DMS 273 (cell line): ENCODE data around the gene USP46.

ENCODE experiments used
- DNase-seq: peaks from one replicate; lab custom pipeline; 2025; ENCODE audit not compliant: unreplicated experiment; lab: John Stamatoyannopoulos, UW

Gene USP46

GRCh38 chr4:52622564-52622963 is 36.5 kb downstream of the USP46 start:
- no peak for DNase-seq

- DNase-seq: no peak
These were observed 37.5 kb downstream of the USP46 start for GRCh38 chr4:52621567-52621966.

GRCh38 chr4:52619591-52619931 is 39.5 kb downstream of the USP46 start:
- no peak for DNase-seq

GRCh38 chr4:52618795-52619590 is 40.1 kb downstream of the USP46 start:
- DNase-seq: no peak

GRCh38 chr4:52617336-52618020 is 41.6 kb downstream of the USP46 start:
- DNase-seq: no peak

GRCh38 chr4:52614241-52614640 is 44.9 kb downstream of the USP46 start:
- no peak for DNase-seq

GRCh38 chr4:52612341-52612740 is 46.8 kb downstream of the USP46 start:
- no peak for DNase-seq

- DNase-seq: no peak
These were observed 48.0 kb downstream of the USP46 start for GRCh38 chr4:52611030-52611555.

- no peak for DNase-seq
These were observed 52.4 kb downstream of the USP46 start for GRCh38 chr4:52606726-52607125.

- DNase-seq: no peak
These were observed 53.1 kb downstream of the USP46 start for GRCh38 chr4:52606040-52606439.

GRCh38 chr4:52604215-52604614 is 54.9 kb downstream of the USP46 start:
- no peak for DNase-seq

GRCh38 chr4:52600275-52600674 is 58.8 kb downstream of the USP46 start:
- DNase-seq: no peak

GRCh38 chr4:52595001-52595400 is 64.1 kb downstream of the USP46 start:
- DNase-seq: no peak

- no peak for DNase-seq
These were observed 66.8 kb downstream of the USP46 start for GRCh38 chr4:52592287-52592686.

- no peak for DNase-seq
These were observed 70.1 kb downstream of the USP46 start for GRCh38 chr4:52588771-52589591.

GRCh38 chr4:52588097-52588496 is 71.0 kb downstream of the USP46 start:
- DNase-seq: peak; percentile 18

GRCh38 chr4:52586069-52586468 is 73.0 kb downstream of the USP46 start:
- DNase-seq: no peak

- no peak for DNase-seq
These were observed 73.7 kb downstream of the USP46 start for GRCh38 chr4:52585379-52585778.

- DNase-seq: no peak
These were observed 79.4 kb downstream of the USP46 start for GRCh38 chr4:52579602-52580272.

- DNase-seq: no peak
These were observed 80.2 kb downstream of the USP46 start for GRCh38 chr4:52578951-52579350.

GRCh38 chr4:52577624-52577962 is 81.5 kb downstream of the USP46 start:
- no peak for DNase-seq
